ENCODE results near the gene AATK. TPM values are rescaled to one million over a fixed set of nuclear protein-coding genes. Genes with fewer than 3 reads are reported as not detected.

AATK gene
- total RNA-seq, 2 experiments from 2014 or later, result 0.25 to 0.82 TPM

DNA sequence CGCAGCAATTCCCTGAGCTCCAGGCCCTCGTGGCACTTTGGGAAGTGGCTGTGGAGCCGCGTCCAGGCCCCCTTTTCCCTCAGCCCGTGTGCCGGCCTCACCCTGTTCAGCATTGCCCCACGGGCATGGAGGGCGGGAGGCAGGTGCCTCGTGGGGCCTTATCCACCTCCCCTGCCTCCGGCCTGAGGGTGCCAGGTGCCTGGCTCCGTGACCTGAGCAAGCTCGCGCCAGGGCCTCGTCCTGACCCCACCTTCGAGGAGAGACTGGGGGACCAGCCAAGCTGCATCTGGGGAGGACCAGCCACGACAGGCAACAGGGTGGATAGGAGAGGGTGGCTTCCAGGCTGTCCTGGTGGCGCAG, 27.0 kb upstream of the AATK start:
- H3K4me1 Mint-ChIP-seq (ENCODE audit: low read depth), result no peaks in the 10 kb centered on the region
- Histone ChIP-seq H3K27ac (ENCODE audit: low read depth in 1 of 2, low read length in 2 of 2) (no peak overlapping the region), H3K27me3 (ENCODE audit: control insufficient read depth in 1 of 2, insufficient read depth in 2 of 2, low read length in 2 of 2) (no peaks in the 10 kb centered on the region), H3K4me3 (ENCODE audit: low read length) (no peak overlapping the region), H3K36me3 (ENCODE audit: insufficient read depth, low read length) (no peaks in the 10 kb centered on the region), H3K4me1 (ENCODE audit: insufficient read depth, low read length) (no peaks in the 10 kb centered on the region), H3K9me3 (ENCODE audit: control insufficient read depth in 1 of 2, insufficient read depth in 1 of 2, low read length in 2 of 2) (no peaks in the 10 kb centered on the region)
- no peak for DNase-seq
- H3K27me3 Mint-ChIP-seq, result no peaks in the 10 kb centered on the region
- ChIA-PET CTCF (no interaction called here), POLR2A (no interaction called here)
- H3K27ac Mint-ChIP-seq, result no peak overlapping the region
- peaks cover 4% of the 10 kb centered on the region for H3K36me3 Mint-ChIP-seq (ENCODE audit: low read depth)
- H3K4me3 Mint-ChIP-seq, result no peak overlapping the region
- intact Hi-C loops (cut with DNase I, micrococcal nuclease), result no loop called here
- no peak for TF ChIP-seq CTCF (IDR thresholded peaks at IDR 0.05)
- no peaks in the 10 kb centered on the region for H3K9me3 Mint-ChIP-seq
- no peak for ATAC-seq (ENCODE audit: poor library complexity)

DNA sequence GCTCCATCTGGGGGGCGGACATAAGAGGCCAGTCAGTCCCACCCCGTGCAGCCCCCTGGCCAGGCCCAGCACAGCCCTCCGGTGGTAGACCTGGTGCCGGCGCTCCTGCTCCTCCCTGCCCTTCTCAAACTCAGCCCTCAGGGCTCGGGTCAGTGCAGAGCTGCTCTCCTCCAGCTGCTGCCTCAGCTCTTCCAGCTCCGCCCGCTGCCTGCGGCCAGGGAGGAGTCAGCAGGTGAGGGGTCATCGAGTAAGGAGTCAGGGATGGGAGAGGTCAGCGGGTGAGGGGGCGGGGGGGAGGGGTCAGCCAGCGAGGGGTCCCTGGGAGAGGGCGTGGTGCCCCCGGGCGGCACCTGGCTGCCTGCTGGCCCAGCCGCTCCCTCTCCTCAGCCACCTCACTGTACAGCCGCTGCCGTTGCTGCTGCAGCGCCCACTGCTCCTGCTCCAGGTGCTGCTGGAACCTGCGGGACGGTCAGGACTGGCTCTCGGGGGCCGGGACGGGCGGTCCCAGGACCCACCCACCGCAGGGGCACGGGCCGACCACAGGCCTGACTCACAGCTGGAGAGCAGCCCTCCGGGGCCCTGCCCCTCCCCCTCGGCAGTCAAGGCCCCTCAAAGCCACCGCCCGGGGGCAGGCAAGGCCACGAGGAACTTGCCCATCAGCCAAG, 26.5 kb upstream of the AATK start:
- Histone ChIP-seq H3K36me3 (ENCODE audit: insufficient read depth, low read length) (no peaks in the 10 kb centered on the region), H3K4me1 (ENCODE audit: insufficient read depth, low read length) (no peaks in the 10 kb centered on the region), H3K27me3 (ENCODE audit: control insufficient read depth in 1 of 2, insufficient read depth in 2 of 2, low read length in 2 of 2) (no peaks in the 10 kb centered on the region), H3K4me3 (ENCODE audit: low read length) (no peak overlapping the region), H3K9me3 (ENCODE audit: control insufficient read depth in 1 of 2, insufficient read depth in 1 of 2, low read length in 2 of 2) (no peaks in the 10 kb centered on the region), H3K27ac (ENCODE audit: low read depth in 1 of 2, low read length in 2 of 2) (no peak overlapping the region)
- ChIA-PET CTCF (no interaction called here), POLR2A (no interaction called here)
- no peaks in the 10 kb centered on the region for H3K9me3 Mint-ChIP-seq
- H3K36me3 Mint-ChIP-seq (ENCODE audit: low read depth), result peaks cover 4% of the 10 kb centered on the region
- no peak overlapping the region for H3K4me3 Mint-ChIP-seq
- intact Hi-C loops (cut with DNase I, micrococcal nuclease), result no loop called here
- no peaks in the 10 kb centered on the region for H3K27me3 Mint-ChIP-seq
- DNase-seq (no peak), ATAC-seq (ENCODE audit: poor library complexity) (no peak)
- no peak overlapping the region for H3K27ac Mint-ChIP-seq
- TF ChIP-seq CTCF (IDR thresholded peaks at IDR 0.05), result no peak
- no peaks in the 10 kb centered on the region for H3K4me1 Mint-ChIP-seq (ENCODE audit: low read depth)

- intact Hi-C loops (cut with DNase I, micrococcal nuclease), result no loop called here
- Mint-ChIP-seq H3K4me3 (no peak overlapping the region), H3K27ac (no peak overlapping the region), H3K27me3 (no peaks in the 10 kb centered on the region), H3K36me3 (ENCODE audit: low read depth) (peaks cover 4% of the 10 kb centered on the region), H3K9me3 (no peaks in the 10 kb centered on the region), H3K4me1 (ENCODE audit: low read depth) (no peaks in the 10 kb centered on the region)
- no peaks in the 10 kb centered on the region for H3K4me1 ChIP-seq (ENCODE audit: insufficient read depth, low read length)
- H3K27me3 ChIP-seq (ENCODE audit: control insufficient read depth in 1 of 2, insufficient read depth in 2 of 2, low read length in 2 of 2), result no peaks in the 10 kb centered on the region
- H3K36me3 ChIP-seq (ENCODE audit: insufficient read depth, low read length), result no peaks in the 10 kb centered on the region
- no peaks in the 10 kb centered on the region for H3K9me3 ChIP-seq (ENCODE audit: control insufficient read depth in 1 of 2, insufficient read depth in 1 of 2, low read length in 2 of 2)
- DNase-seq, result no peak
- ChIA-PET POLR2A (no interaction called here), CTCF (no interaction called here)
- no peak overlapping the region for H3K4me3 ChIP-seq (ENCODE audit: low read length)
- no peak overlapping the region for H3K27ac ChIP-seq (ENCODE audit: low read depth in 1 of 2, low read length in 2 of 2)
- no peak for ATAC-seq (ENCODE audit: poor library complexity)
- no peak for TF ChIP-seq CTCF (IDR thresholded peaks at IDR 0.05)
Observed at GRCh38 chr17:81191646-81192045, 25.6 kb upstream of the AATK start.
